HG02943 (cell line): ENCODE data around the gene SVOP.
"Not testable (repeated sequence)": the region's sequence is repeated elsewhere in the genome, so short reads cannot be mapped to it uniquely, and the experiment has no call there.

Experiments used
- ATAC-seq: cut with Tn5 transposase; IDR thresholded peaks from one replicate; pipeline ENCODE4 v1.9.1; 2021; ENCODE audit warnings: mild to moderate bottlenecking, low read depth, moderate library complexity; ENCODE audit not compliant: unreplicated experiment

SVOP gene

GRCh38 chr12:108896817-108897216 lies 124.1 kb downstream of the SVOP start:
- ATAC-seq, result no peak

GRCh38 chr12:108896336-108896735 lies 124.5 kb downstream of the SVOP start:
- ATAC-seq, result no peak

- ATAC-seq, result no peak
These were observed 125.6 kb downstream of the SVOP start for GRCh38 chr12:108895220-108895802.

- no peak for ATAC-seq
These were observed 130.7 kb downstream of the SVOP start for GRCh38 chr12:108890208-108890607.

- ATAC-seq, result no peak
These were observed 132.8 kb downstream of the SVOP start for GRCh38 chr12:108888031-108888430.

- no peak for ATAC-seq
These were observed 133.8 kb downstream of the SVOP start for GRCh38 chr12:108886873-108887629.

- ATAC-seq, result no peak
These were observed 136.5 kb downstream of the SVOP start for GRCh38 chr12:108884116-108885012.

GRCh38 chr12:108881953-108882352 lies 138.9 kb downstream of the SVOP start:
- ATAC-seq, result no peak

- no peak for ATAC-seq
These were observed 141.1 kb downstream of the SVOP start, which contains the start of gene DAO for GRCh38 chr12:108879615-108880254. TSS of gene DAO (plus strand) at chr12:108880092. CDS start at chr12:108885007, 4,915 bp downstream.

- ATAC-seq, result no peak
These were observed 144.3 kb downstream of the SVOP start for GRCh38 chr12:108876550-108876949.

- no peak for ATAC-seq
These were observed 145.0 kb downstream of the SVOP start for GRCh38 chr12:108875682-108876361.

- no peak for ATAC-seq
These were observed 145.6 kb downstream of the SVOP start for GRCh38 chr12:108875280-108875679.

- ATAC-seq, result no peak
These were observed 152.1 kb downstream of the SVOP start for GRCh38 chr12:108868781-108869180.

GRCh38 chr12:108866083-108866482 lies 154.8 kb downstream of the SVOP start:
- ATAC-seq, result not testable (repeated sequence)

- no peak for ATAC-seq
These were observed 155.7 kb downstream of the SVOP start for GRCh38 chr12:108865169-108865568.

GRCh38 chr12:108862588-108862959 lies 158.3 kb downstream of the SVOP start:
- ATAC-seq, result no peak

GRCh38 chr12:108861878-108862587 lies 158.8 kb downstream of the SVOP start:
- no peak for ATAC-seq

- no peak for ATAC-seq
These were observed 160.4 kb downstream of the SVOP start for GRCh38 chr12:108860443-108860842.

- no peak for ATAC-seq
These were observed 161.0 kb downstream of the SVOP start for GRCh38 chr12:108859923-108860291.
